Smooth muscle cell (in vitro differentiated cells): ENCODE measurements around the gene INS. TPM values are rescaled to one million over a fixed set of nuclear protein-coding genes. Genes with fewer than 3 reads are reported as not detected.
"Not testable (repeated sequence)": the region's sequence is repeated elsewhere in the genome, so short reads cannot be mapped to it uniquely, and the experiment has no call there.

Source experiments
- DNase-seq: peaks from one replicate; lab custom pipeline; 2025; ENCODE audit not compliant: unreplicated experiment; lab: John Stamatoyannopoulos, UW
- H2AFZ ChIP-seq: fragments of 200-600 bp; sonication (generic); 2 replicates; pipeline ENCODE4 v1.6.0; 2016; ENCODE audit warnings: antibody characterized with exemption, low read depth, mild to moderate bottlenecking
- H3F3A ChIP-seq: fragments of 200-600 bp; sonication (generic); 2 replicates; pipeline ENCODE4 v1.6.0; 2017; ENCODE audit warnings: antibody characterized with exemption, low read depth
- H3K27ac ChIP-seq: fragments of 200-600 bp; sonication (generic); 2 replicates; pipeline ENCODE4 v1.5.1; 2016; ENCODE audit warnings: low read depth, mild to moderate bottlenecking
- H3K27me3 ChIP-seq: fragments of 200-600 bp; sonication (generic); 2 replicates; pipeline ENCODE4 v1.6.1; 2016; ENCODE audit warnings: low read depth, mild to moderate bottlenecking
- H3K36me3 ChIP-seq: fragments of 200-600 bp; sonication (generic); 2 replicates; pipeline ENCODE4 v1.5.1; 2016; ENCODE audit warnings: low read depth
- H3K4me1 ChIP-seq: fragments of 200-600 bp; sonication (generic); 2 replicates; pipeline ENCODE4 v1.5.1; 2016; ENCODE audit warnings: low read depth
- H3K4me2 ChIP-seq: fragments of 200-600 bp; sonication (generic); 2 replicates; pipeline ENCODE4 v1.6.0; 2016; ENCODE audit warnings: mild to moderate bottlenecking
- H3K4me3 ChIP-seq: fragments of 200-600 bp; sonication (generic); 2 replicates; pipeline ENCODE4 v1.5.1; 2016; ENCODE audit warnings: mild to moderate bottlenecking
- H3K79me2 ChIP-seq: fragments of 200-600 bp; sonication (generic); 2 replicates; pipeline ENCODE4 v1.6.0; 2016; ENCODE audit warnings: low read depth, mild to moderate bottlenecking
- H3K9ac ChIP-seq: fragments of 200-600 bp; sonication (generic); 2 replicates; pipeline ENCODE4 v1.6.0; 2016; ENCODE audit warnings: low read depth
- H3K9me3 ChIP-seq: fragments of 200-600 bp; sonication (generic); replicated peaks from 2 replicates; pipeline ENCODE4 v1.5.1; 2016; ENCODE audit warnings: low read depth
- H4K20me1 ChIP-seq: fragments of 200-600 bp; sonication (generic); 2 replicates; pipeline ENCODE4 v1.6.0; 2016; ENCODE audit warnings: low read depth
- WGBS: methylation state at CpG from one replicate; pipeline ENCODE4 v1.1.7; 2016; ENCODE audit warnings: low lambda C conversion rate; 5-methylcytosine and 5-hydroxymethylcytosine counted together
- polyA plus RNA-seq: library from polyadenylated mRNA; unstranded; fragments of >200 nt; fragmentation: Nextera tagmentation; extraction: Ambion mirVana; gene quantifications from 2 replicates; pipeline ENCODE4 v1.2.1, GENCODE V29; 2016
- total RNA-seq: library from RNA; depleted of rRNA; stranded (reverse); fragments of >200 nt; gene quantifications from 2 replicates; pipeline ENCODE4 v1.2.3, GENCODE V29; 2014
- TF ChIP-seq, protein P1 (sequence below): fragments of 200-600 bp; sonication (generic); IDR thresholded peaks from 2 replicates; pipeline ENCODE4 v1.5.1; 2017; ENCODE audit warnings: borderline replicate concordance, mild to moderate bottlenecking, antibody characterized with exemption; ENCODE audit not compliant: insufficient read depth, poor library complexity, severe bottlenecking

The INS gene
- total and polyA plus RNA-seq, 2 experiments from 2014 or later: not detected

DNA sequence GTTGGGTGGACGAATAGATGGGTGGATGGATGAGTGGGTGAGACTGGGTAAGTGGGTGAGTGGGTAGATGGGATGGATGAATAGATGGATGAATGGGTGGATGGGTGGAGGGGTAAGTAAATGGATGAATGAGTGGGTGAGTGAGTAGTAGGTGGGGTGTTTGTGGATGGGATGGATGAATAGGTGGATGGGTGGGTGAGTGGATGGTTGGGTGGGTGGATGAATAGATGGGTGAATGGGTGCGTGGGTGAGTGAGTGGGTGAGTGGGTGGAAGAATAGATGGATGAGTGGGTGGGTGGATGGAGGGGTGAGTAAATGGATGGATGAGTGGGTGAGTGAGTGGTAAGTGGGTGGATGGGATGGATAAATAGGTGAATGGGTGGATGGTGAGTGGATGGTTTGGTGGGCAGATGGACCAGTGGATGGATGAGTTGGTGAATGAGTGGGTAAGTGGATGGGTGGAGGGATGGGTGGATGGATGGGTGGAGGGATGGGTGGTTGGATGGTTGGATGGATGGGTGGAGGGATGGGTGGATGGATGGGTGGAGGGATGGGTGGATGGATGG is 34.4 kb downstream of the INS start:
- peaks cover 27% of the 10 kb centered on the region for H3F3A ChIP-seq
- H3K27me3 ChIP-seq: no peaks in the 10 kb centered on the region
- peaks cover 39% of the 10 kb centered on the region for H4K20me1 ChIP-seq
- H3K9ac ChIP-seq: no peak overlapping the region
- no peaks in the 10 kb centered on the region for H3K36me3 ChIP-seq
- no peaks in the 10 kb centered on the region for H3K79me2 ChIP-seq
- WGBS: 80% methylated on average over 1 of the region's 2 CpGs
- H3K4me3 ChIP-seq: no peak overlapping the region
- H3K4me1 ChIP-seq: peaks cover 6% of the 10 kb centered on the region
- H3K27ac ChIP-seq: no peak overlapping the region
- no peak overlapping the region for H3K4me2 ChIP-seq
- DNase-seq: no peak
- no peaks in the 10 kb centered on the region for H3K9me3 ChIP-seq
- no peak overlapping the region for H2AFZ ChIP-seq
- TF ChIP-seq, protein P1, sequence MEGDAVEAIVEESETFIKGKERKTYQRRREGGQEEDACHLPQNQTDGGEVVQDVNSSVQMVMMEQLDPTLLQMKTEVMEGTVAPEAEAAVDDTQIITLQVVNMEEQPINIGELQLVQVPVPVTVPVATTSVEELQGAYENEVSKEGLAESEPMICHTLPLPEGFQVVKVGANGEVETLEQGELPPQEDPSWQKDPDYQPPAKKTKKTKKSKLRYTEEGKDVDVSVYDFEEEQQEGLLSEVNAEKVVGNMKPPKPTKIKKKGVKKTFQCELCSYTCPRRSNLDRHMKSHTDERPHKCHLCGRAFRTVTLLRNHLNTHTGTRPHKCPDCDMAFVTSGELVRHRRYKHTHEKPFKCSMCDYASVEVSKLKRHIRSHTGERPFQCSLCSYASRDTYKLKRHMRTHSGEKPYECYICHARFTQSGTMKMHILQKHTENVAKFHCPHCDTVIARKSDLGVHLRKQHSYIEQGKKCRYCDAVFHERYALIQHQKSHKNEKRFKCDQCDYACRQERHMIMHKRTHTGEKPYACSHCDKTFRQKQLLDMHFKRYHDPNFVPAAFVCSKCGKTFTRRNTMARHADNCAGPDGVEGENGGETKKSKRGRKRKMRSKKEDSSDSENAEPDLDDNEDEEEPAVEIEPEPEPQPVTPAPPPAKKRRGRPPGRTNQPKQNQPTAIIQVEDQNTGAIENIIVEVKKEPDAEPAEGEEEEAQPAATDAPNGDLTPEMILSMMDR: no peak

DNA sequence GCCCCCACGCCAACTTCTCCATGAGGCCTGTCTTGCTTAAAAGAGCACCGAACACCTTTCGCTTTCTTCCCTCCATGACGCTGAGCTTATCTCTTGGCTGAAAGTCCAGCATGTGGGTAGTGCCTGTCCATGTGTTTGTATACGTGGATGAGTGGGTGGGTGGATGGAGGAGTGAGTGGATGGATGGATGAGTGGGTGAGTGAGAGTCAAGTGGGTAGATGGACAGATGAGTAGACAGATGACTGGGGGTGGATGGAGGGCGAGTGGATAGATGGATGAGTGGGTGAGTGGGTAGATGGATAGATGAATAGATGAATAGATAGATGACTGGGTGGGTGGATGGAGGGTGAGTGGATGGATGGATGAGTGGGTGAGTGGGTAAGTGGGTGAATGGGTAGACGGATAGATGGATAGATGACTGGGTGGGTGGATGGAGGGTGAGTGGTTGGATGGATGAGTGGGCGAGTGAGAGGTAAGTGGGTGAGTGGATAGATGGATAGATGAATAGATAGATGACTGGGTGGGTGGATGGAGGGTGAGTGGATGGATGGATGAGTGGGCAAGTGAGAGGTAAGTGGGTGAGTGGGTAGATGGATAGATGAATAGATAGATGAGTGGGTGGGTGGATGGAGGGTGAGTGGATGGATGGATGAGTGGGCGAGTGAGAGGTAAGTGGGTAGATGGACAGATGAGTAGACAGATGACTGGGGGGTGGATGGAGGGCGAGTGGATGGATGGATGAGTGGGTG is 36.1 kb downstream of the INS start:
- not testable (repeated sequence) for DNase-seq, H3K4me1 ChIP-seq, H2AFZ ChIP-seq, H3K9ac ChIP-seq, H3K27ac ChIP-seq, H3K79me2 ChIP-seq, H3K4me2 ChIP-seq, H3K4me3 ChIP-seq, H3K36me3 ChIP-seq, H3K27me3 ChIP-seq, H3K9me3 ChIP-seq
- Histone ChIP-seq H4K20me1 (peaks cover 22% of the 10 kb centered on the region), H3F3A (peaks cover 18% of the 10 kb centered on the region)
- WGBS: 92% methylated on average over 10 of the region's 10 CpGs

DNA sequence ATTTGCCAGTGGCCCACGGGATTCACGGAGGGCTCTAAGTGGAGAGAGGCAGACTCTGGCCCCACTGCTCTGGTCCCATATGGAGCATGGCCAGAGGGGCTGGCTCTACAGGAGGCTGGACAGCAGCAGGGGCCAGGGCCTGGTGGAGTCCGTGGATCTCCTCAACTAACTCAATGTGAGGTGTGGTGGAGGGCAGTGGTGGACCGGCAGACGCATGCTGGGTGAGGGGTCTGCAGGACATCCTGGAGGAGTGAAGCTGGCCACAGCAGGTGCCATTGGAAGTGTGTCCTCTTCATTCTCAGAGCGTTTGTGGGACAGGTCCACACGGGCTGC is 37.4 kb downstream of the INS start:
- Histone ChIP-seq H3K27ac (no peak overlapping the region), H4K20me1 (peaks cover 9% of the 10 kb centered on the region), H3F3A (peaks cover 12% of the 10 kb centered on the region), H2AFZ (no peak overlapping the region), H3K27me3 (no peaks in the 10 kb centered on the region), H3K36me3 (no peaks in the 10 kb centered on the region), H3K79me2 (no peaks in the 10 kb centered on the region), H3K9me3 (no peaks in the 10 kb centered on the region), H3K4me2 (no peak overlapping the region), H3K4me1 (peaks cover 6% of the 10 kb centered on the region), H3K4me3 (no peak overlapping the region), H3K9ac (no peak overlapping the region)
- 97% methylated on average over 7 of the region's 7 CpGs for WGBS
- no peak for DNase-seq
- TF ChIP-seq, protein P1: no peak

DNA sequence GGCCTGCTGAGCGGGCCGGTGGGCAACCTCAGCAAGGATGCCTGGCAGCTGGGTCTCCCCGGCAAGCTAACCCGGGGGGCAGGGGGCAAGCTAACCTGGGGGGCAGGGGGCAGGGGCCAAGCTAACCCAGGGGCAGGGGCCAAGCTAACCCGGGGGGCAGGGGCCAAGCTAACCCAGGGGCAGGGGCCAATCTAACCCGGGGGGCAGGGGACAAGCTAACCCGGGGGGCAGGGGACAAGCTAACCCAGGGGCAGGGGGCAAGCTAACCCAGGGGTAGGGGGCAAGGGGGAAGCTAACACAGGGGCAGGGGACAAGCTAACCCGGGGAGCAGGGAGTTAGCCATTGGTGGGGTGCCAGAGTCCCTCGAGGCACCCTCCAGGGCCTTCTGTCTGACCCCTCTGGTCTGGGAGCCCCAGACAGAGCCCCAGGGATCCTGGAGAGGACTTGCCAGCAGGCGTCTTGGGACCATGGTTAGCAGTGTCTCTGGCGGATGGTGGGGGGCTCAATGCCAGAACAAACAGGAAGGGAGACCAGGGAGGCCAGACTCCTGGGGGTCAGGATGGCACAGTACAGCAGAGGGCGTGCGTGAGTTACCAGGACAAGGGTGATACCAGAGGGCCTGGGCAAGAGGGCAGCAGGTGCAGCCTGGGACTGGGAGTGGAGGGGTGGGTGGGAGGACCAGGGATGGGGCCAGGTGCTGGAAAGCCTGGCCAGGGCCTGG is 37.9 kb downstream of the INS start:
- H3F3A ChIP-seq: peaks cover 6% of the 10 kb centered on the region
- no peaks in the 10 kb centered on the region for H3K9me3 ChIP-seq
- H3K27me3 ChIP-seq: no peaks in the 10 kb centered on the region
- peaks cover 4% of the 10 kb centered on the region for H4K20me1 ChIP-seq
- peak overlapping the region; percentile 67 for H3K4me2 ChIP-seq
- TF ChIP-seq, protein P1: no peak
- H3K27ac ChIP-seq: no peak overlapping the region
- H3K9ac ChIP-seq: no peak overlapping the region
- no peak for DNase-seq
- no peaks in the 10 kb centered on the region for H3K79me2 ChIP-seq
- peaks cover 6% of the 10 kb centered on the region for H3K4me1 ChIP-seq
- no peak overlapping the region for H2AFZ ChIP-seq
- no peaks in the 10 kb centered on the region for H3K36me3 ChIP-seq
- WGBS: 97% methylated on average over 11 of the region's 13 CpGs
- no peak overlapping the region for H3K4me3 ChIP-seq
